Suprapubic skin (tissue), 3 donors: ENCODE results near the gene SBK1.

ENCODE experiments used
- POLR2A ChIP-seq, 2 donors: fragments of 450-650 bp; IDR thresholded peaks; one replicate each; pipeline ENCODE4 v1.6.1; 2017; ENCODE audit warnings: antibody characterized with exemption in 2 of 2, mild to moderate bottlenecking in 2 of 2, moderate library complexity in 2 of 2
- TF ChIP-seq, protein P1 (sequence below), 2 donors: fragments of 200-600 bp in 1 of 2; fragments of 450-650 bp in 1 of 2; sonication (generic) in 1 of 2; IDR thresholded peaks; one replicate each; pipeline ENCODE4 v1.5.1; 2016 to 2019; ENCODE audit warnings: antibody characterized with exemption in 2 of 2, mild to moderate bottlenecking in 1 of 2, moderate library complexity in 1 of 2

DNA sequence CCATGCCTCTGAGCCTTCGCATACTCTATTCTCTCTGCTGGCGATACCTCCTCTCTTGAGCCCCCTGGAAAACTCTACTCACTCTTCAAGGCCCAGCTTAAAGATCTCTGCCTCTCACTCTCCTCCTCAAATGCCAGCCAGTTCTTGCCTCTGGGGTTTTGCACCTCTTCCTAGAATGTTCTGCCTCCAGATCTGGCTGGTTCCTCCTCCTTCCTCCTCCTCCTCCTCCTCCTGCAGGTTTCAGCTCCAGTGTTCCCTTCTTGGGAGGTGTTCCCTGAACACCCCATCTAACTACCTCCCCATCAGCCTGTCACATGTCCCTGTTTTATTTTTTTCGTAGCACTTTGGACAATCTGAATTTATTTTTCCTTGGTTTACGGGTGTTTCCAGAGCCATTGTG is 35.1 kb upstream of the SBK1 start:
- TF ChIP-seq, protein P1, sequence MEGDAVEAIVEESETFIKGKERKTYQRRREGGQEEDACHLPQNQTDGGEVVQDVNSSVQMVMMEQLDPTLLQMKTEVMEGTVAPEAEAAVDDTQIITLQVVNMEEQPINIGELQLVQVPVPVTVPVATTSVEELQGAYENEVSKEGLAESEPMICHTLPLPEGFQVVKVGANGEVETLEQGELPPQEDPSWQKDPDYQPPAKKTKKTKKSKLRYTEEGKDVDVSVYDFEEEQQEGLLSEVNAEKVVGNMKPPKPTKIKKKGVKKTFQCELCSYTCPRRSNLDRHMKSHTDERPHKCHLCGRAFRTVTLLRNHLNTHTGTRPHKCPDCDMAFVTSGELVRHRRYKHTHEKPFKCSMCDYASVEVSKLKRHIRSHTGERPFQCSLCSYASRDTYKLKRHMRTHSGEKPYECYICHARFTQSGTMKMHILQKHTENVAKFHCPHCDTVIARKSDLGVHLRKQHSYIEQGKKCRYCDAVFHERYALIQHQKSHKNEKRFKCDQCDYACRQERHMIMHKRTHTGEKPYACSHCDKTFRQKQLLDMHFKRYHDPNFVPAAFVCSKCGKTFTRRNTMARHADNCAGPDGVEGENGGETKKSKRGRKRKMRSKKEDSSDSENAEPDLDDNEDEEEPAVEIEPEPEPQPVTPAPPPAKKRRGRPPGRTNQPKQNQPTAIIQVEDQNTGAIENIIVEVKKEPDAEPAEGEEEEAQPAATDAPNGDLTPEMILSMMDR (IDR thresholded peaks at IDR 0.05) = no peak
- TF ChIP-seq POLR2A (IDR thresholded peaks at IDR 0.05) = no peak
